ENCODE measurements around the gene TOM1L2.
"Not testable (repeated sequence)": the region's sequence is repeated elsewhere in the genome, so short reads cannot be mapped to it uniquely, and the experiment has no call there.

TOM1L2 gene

GRCh38 chr17:17814162-17815061 is 157.8 kb downstream of the TOM1L2 start:
- no peak for DNase-seq

- DNase-seq, result no peak
Observed at GRCh38 chr17:17813725-17814095, 158.5 kb downstream of the TOM1L2 start.

- no peak for DNase-seq
Observed at GRCh38 chr17:17813055-17813724, 159.0 kb downstream of the TOM1L2 start.

GRCh38 chr17:17812211-17813054 is 159.8 kb downstream of the TOM1L2 start:
- DNase-seq, result peak; percentile 69

- no peak for DNase-seq
Observed at GRCh38 chr17:17811381-17812210, 160.6 kb downstream of the TOM1L2 start.

GRCh38 chr17:17810895-17811248 is 161.3 kb downstream of the TOM1L2 start:
- no peak for DNase-seq

- no peak for DNase-seq
Observed at GRCh38 chr17:17810084-17810894, 161.9 kb downstream of the TOM1L2 start.

- DNase-seq, result no peak
Observed at GRCh38 chr17:17809531-17810083, 162.6 kb downstream of the TOM1L2 start.

- no peak for DNase-seq
Observed at GRCh38 chr17:17808706-17809432, 163.3 kb downstream of the TOM1L2 start.

- DNase-seq, result not testable (repeated sequence)
Observed at GRCh38 chr17:17808200-17808599, 164.0 kb downstream of the TOM1L2 start.

GRCh38 chr17:17807440-17807839 is 164.8 kb downstream of the TOM1L2 start:
- DNase-seq, result no peak

- no peak for DNase-seq
Observed at GRCh38 chr17:17806611-17807274, 165.5 kb downstream of the TOM1L2 start.

- DNase-seq, result no peak
Observed at GRCh38 chr17:17806035-17806434, 166.2 kb downstream of the TOM1L2 start.

GRCh38 chr17:17805575-17805974 is 166.6 kb downstream of the TOM1L2 start:
- DNase-seq, result no peak

- no peak for DNase-seq
Observed at GRCh38 chr17:17804007-17804406, 168.2 kb downstream of the TOM1L2 start.

GRCh38 chr17:17801800-17802481 is 170.3 kb downstream of the TOM1L2 start:
- DNase-seq, result no peak

- DNase-seq, result no peak
Observed at GRCh38 chr17:17800504-17801021, 171.6 kb downstream of the TOM1L2 start.

GRCh38 chr17:17798573-17799255 is 173.5 kb downstream of the TOM1L2 start:
- no peak for DNase-seq

Measured in stimulated activated CD4-positive, alpha-beta T cell treated with anti-CD3 and anti-CD28 coated beads, Interleukin-15, amount 100 ng/mL, for 24 hours (primary cell).